ENCODE measurements around the gene GLT6D1. TPM values are rescaled to one million over a fixed set of nuclear protein-coding genes. Genes with fewer than 3 reads are reported as not detected.

GLT6D1 gene
- total and polyA plus RNA-seq, 2 of the 13 experiments (the other 11 are each of a cell fraction or from before 2014, with no cell fraction given): not detected

- Histone ChIP-seq H3K4me3 (replicated peaks in 1 of 3; ENCODE audit: insufficient read depth in 1 of 3, low read depth in 2 of 3, low read length in 3 of 3) (no peak overlapping the region), H3K27me3 (ENCODE audit: control insufficient read depth in 1 of 2, insufficient read depth in 2 of 2, low read length in 2 of 2) (peaks cover 4 to 32% of the 10 kb centered on the region in 2 experiments; a peak in 4 of 5 replicates), H3K9me3 (ENCODE audit: low read length) (no peaks in the 10 kb centered on the region), H4K20me1 (ENCODE audit: insufficient read depth, low read length) (no peaks in the 10 kb centered on the region), H3K4me1 (ENCODE audit: insufficient read depth, low read length) (no peaks in the 10 kb centered on the region), H3K36me3 (replicated peaks in 1 of 2; ENCODE audit: control insufficient read depth in 1 of 2, insufficient read depth in 2 of 2, low read length in 2 of 2) (no peaks in the 10 kb centered on the region), H3K4me2 (ENCODE audit: low read depth, low read length) (no peak overlapping the region), H3K27ac (ENCODE audit: extremely low read length, insufficient read depth, low read length) (no peak overlapping the region), H2AFZ (ENCODE audit: low read length) (no peak overlapping the region), H3K9ac (ENCODE audit: insufficient read depth, low read depth, low read length) (no peak overlapping the region), H3K79me2 (ENCODE audit: insufficient read depth, low read length) (no peaks in the 10 kb centered on the region)
- POLR2A ChIA-PET: no interaction called here
- FAIRE-seq (no peak), DNase-seq (ENCODE audit: low spot score) (no peak), ATAC-seq (no peak)
- TF ChIP-seq RFXANK (CRISPR knock-in tag; IDR thresholded peaks at IDR 0.05) (no peak), ZNF503 (CRISPR knock-in tag; IDR thresholded peaks at IDR 0.05) (no peak), SP5 (CRISPR knock-in tag; IDR thresholded peaks at IDR 0.05; ENCODE audit: borderline replicate concordance, low read depth) (no peak), PPARG (CRISPR knock-in tag; conservative IDR thresholded peaks at IDR 0.05) (no peak), HOXD1 (CRISPR knock-in tag; IDR thresholded peaks at IDR 0.05) (no peak), ZBTB33 (CRISPR knock-in tag; IDR thresholded peaks at IDR 0.05) (no peak), NR0B2 (CRISPR knock-in tag; IDR thresholded peaks at IDR 0.05) (no peak)
- in situ Hi-C loops (cut with HindIII; ENCODE audit: extremely low pct_ligation_motif_present, low pct_unique_long_range_greater_than_20kb): no loop called here
- intact Hi-C loops (cut with micrococcal nuclease; ENCODE audit: unreplicated experiment): no loop called here
- WGBS (ENCODE audit: low lambda C conversion rate): 17% methylated on average over 17 of the region's 25 CpGs
- CTCF ChIA-PET (ENCODE audit: low intra/inter-chr PET ratio, low total read pairs): no interaction called here
- BruUV-seq (replicated peaks): no TSS peak
These were observed 48.8 kb downstream of the GLT6D1 start for GRCh38 chr9:135590486-135591079.
